SK-N-MC (cell line): ENCODE results near the gene SIX5.

ENCODE experiments used
- EZH2 ChIP-seq: fragments of 200-600 bp; sonication (generic); IDR thresholded peaks from one replicate; pipeline ENCODE4 v1.6.1; 2017; ENCODE audit warnings: antibody characterized with exemption
- FOXP2 ChIP-seq: optimal IDR thresholded peaks from 2 replicates; pipeline ENCODE3; 2011; ENCODE audit warnings: mild to moderate bottlenecking, moderate library complexity; ENCODE audit not compliant: insufficient read depth; ENCODE audit errors: extremely low read length, control extremely low read depth
- POLR2AphosphoS5 ChIP-seq: IDR thresholded peaks from 2 replicates; pipeline ENCODE4 v1.6.1; 2012; ENCODE audit warnings: mild to moderate bottlenecking, low read depth, low read length, borderline replicate concordance

DNA sequence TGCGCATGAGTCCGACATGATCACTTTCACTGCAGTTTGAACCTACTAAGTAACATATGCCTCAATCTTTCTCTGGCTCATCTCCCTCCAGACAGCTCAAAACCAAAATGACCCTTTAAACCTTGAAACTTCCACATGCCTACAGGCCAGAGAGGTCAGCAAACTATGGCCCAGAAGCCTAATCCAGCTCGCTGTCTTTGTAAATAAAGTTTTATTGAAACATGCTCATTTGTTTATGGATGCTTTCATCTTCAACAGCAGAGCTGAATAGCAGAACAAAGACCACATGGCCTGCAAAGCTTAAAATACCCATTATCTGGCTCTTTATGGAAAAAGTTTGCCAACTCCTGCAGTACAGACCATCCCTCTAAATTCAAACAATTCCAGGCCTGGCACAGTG is 53.9 kb downstream of the SIX5 start:
- TF ChIP-seq POLR2AphosphoS5 (no peak), EZH2 (no peak), FOXP2 (no peak)
